NCI-H748 (cell line): ENCODE measurements around the gene IFITM10.
"Not testable (repeated sequence)": the region's sequence is repeated elsewhere in the genome, so short reads cannot be mapped to it uniquely, and the experiment has no call there.

Experiments
- DNase-seq: peaks from one replicate; lab custom pipeline; 2025; ENCODE audit not compliant: unreplicated experiment; lab: John Stamatoyannopoulos, UW

IFITM10 gene

GRCh38 chr11:1693327-1694063, 56.9 kb downstream of the IFITM10 start:
- peak; percentile 84 for DNase-seq

- DNase-seq = no peak
Observed at GRCh38 chr11:1692708-1693326, 57.6 kb downstream of the IFITM10 start.

GRCh38 chr11:1691878-1692707, 58.3 kb downstream of the IFITM10 start:
- DNase-seq = no peak

- no peak for DNase-seq
Observed at GRCh38 chr11:1691026-1691877, 59.1 kb downstream of the IFITM10 start.

- no peak for DNase-seq
Observed at GRCh38 chr11:1690167-1691025, 60.0 kb downstream of the IFITM10 start.

GRCh38 chr11:1689250-1690166, 60.9 kb downstream of the IFITM10 start:
- not testable (repeated sequence) for DNase-seq

GRCh38 chr11:1688336-1688947, 62.0 kb downstream of the IFITM10 start:
- not testable (repeated sequence) for DNase-seq

GRCh38 chr11:1686220-1686619, 64.2 kb downstream of the IFITM10 start:
- DNase-seq = not testable (repeated sequence)

- not testable (repeated sequence) for DNase-seq
Observed at GRCh38 chr11:1684886-1685874, 65.2 kb downstream of the IFITM10 start.

- DNase-seq = not testable (repeated sequence)
Observed at GRCh38 chr11:1683904-1684572, 66.4 kb downstream of the IFITM10 start.

GRCh38 chr11:1683216-1683615, 67.2 kb downstream of the IFITM10 start:
- not testable (repeated sequence) for DNase-seq
